Muscle of leg (tissue), 11 donors: ENCODE results near the gene SSBP1. TPM values are rescaled to one million over a fixed set of nuclear protein-coding genes. Genes with fewer than 3 reads are reported as not detected.

ENCODE experiments used
- DNase-seq: peaks from one replicate; pipeline ENCODE4 v3.0.0; 2013
- H3K27ac ChIP-seq: one replicate; pipeline ENCODE4 v1.5.1; 2013; ENCODE audit warnings: mild to moderate bottlenecking, low read length, control low read depth
- H3K27me3 ChIP-seq: one replicate; pipeline ENCODE4 v1.6.1; 2013; ENCODE audit warnings: low read length; ENCODE audit not compliant: control insufficient read depth, insufficient read depth
- H3K36me3 ChIP-seq: one replicate; pipeline ENCODE4 v1.6.1; 2013; ENCODE audit warnings: low read length; ENCODE audit not compliant: control insufficient read depth, insufficient read depth
- H3K4me1 ChIP-seq: one replicate; pipeline ENCODE4 v1.6.1; 2013; ENCODE audit warnings: low read length; ENCODE audit not compliant: control insufficient read depth, insufficient read depth
- H3K4me3 ChIP-seq: one replicate; pipeline ENCODE4 v1.5.1; 2013; ENCODE audit warnings: low read length, control low read depth
- H3K9me3 ChIP-seq: replicated peaks from 2 replicates; pipeline ENCODE4 v1.6.1; 2013; ENCODE audit warnings: low read depth, low read length; ENCODE audit not compliant: control insufficient read depth
- WGBS: methylation state at CpG from one replicate; pipeline ENCODE4 v1.1.5; 2013; ENCODE audit warnings: missing lambda C conversion rate; ENCODE audit not compliant: insufficient coverage; 5-methylcytosine and 5-hydroxymethylcytosine counted together
- polyA plus RNA-seq, 8 donors: library from polyadenylated mRNA; unstranded; fragments of 120-200 nt; gene quantifications; one replicate each; pipeline versions ENCODE4 v1.2.1 to v1.2.3, GENCODE V29; 2013; ENCODE audit warnings: inconsistent platforms in 1 of 8, low replicate concordance in 1 of 8; ENCODE audit not compliant: insufficient read length in 8 of 8, insufficient read depth in 1 of 8
- total RNA-seq: library from RNA; stranded (reverse); fragments of 120-200 nt; gene quantifications from one replicate; pipeline ENCODE4 v1.2.4, GENCODE V29; 2013

SSBP1 gene
- total and polyA plus RNA-seq, 9 donors = 89.1 to 134 (median 101) TPM

GRCh38 chr7:141715794-141716689, 22.1 kb upstream of the SSBP1 start:
- 40% methylated on average over 3 of the region's 6 CpGs for WGBS

GRCh38 chr7:141717450-141717849, 20.7 kb upstream of the SSBP1 start:
- H3K9me3 ChIP-seq = no peaks in the 10 kb centered on the region
- no peak overlapping the region for H3K27ac ChIP-seq
- no peak overlapping the region for H3K4me3 ChIP-seq
- H3K27me3 ChIP-seq = no peaks in the 10 kb centered on the region
- no peak for DNase-seq
- H3K36me3 ChIP-seq = no peaks in the 10 kb centered on the region
- no peaks in the 10 kb centered on the region for H3K4me1 ChIP-seq
- no CpG with 5 or more reads among the region's 1 CpG for WGBS

More at GRCh38 chr7:141715794-141716689, 22.1 kb upstream of the SSBP1 start:
- no peak overlapping the region for H3K27ac ChIP-seq
- H3K36me3 ChIP-seq = no peaks in the 10 kb centered on the region
- no peaks in the 10 kb centered on the region for H3K4me1 ChIP-seq
- DNase-seq = no peak
- no peaks in the 10 kb centered on the region for H3K9me3 ChIP-seq
- H3K27me3 ChIP-seq = no peaks in the 10 kb centered on the region
- no peak overlapping the region for H3K4me3 ChIP-seq

GRCh38 chr7:141722529-141722928, 15.6 kb upstream of the SSBP1 start:
- H3K27me3 ChIP-seq = no peaks in the 10 kb centered on the region
- no peak overlapping the region for H3K4me3 ChIP-seq
- no peaks in the 10 kb centered on the region for H3K9me3 ChIP-seq
- no peak overlapping the region for H3K27ac ChIP-seq
- H3K36me3 ChIP-seq = no peaks in the 10 kb centered on the region
- DNase-seq = no peak
- WGBS = no CpG with 5 or more reads among the region's 2 CpGs
- H3K4me1 ChIP-seq = no peaks in the 10 kb centered on the region

GRCh38 chr7:141729020-141729419, 9.1 kb upstream of the SSBP1 start:
- no peaks in the 10 kb centered on the region for H3K9me3 ChIP-seq
- H3K4me3 ChIP-seq = no peak overlapping the region
- no peaks in the 10 kb centered on the region for H3K36me3 ChIP-seq
- no peak for DNase-seq
- H3K27ac ChIP-seq = no peak overlapping the region
- H3K4me1 ChIP-seq = no peaks in the 10 kb centered on the region
- H3K27me3 ChIP-seq = no peaks in the 10 kb centered on the region
- WGBS = no CpG with 5 or more reads among the region's 1 CpG

- Histone ChIP-seq H3K4me3 (no peak overlapping the region), H3K36me3 (no peaks in the 10 kb centered on the region), H3K27ac (no peak overlapping the region), H3K9me3 (no peaks in the 10 kb centered on the region), H3K27me3 (no peaks in the 10 kb centered on the region), H3K4me1 (no peaks in the 10 kb centered on the region)
- WGBS = 72% methylated on average over 10 of the region's 24 CpGs
- no peak for DNase-seq
Observed at GRCh38 chr7:141731476-141732149, 6.5 kb upstream of the SSBP1 start.

- Histone ChIP-seq H3K27ac (peak overlapping the region; percentile 75), H3K4me3 (peak overlapping the region; percentile 88), H3K9me3 (no peaks in the 10 kb centered on the region), H3K27me3 (no peaks in the 10 kb centered on the region), H3K4me1 (peaks cover 3% of the 10 kb centered on the region), H3K36me3 (peaks cover 9% of the 10 kb centered on the region)
- WGBS = 92% methylated on average over 6 of the region's 11 CpGs
- DNase-seq = peak; percentile 6
Observed at GRCh38 chr7:141737118-141737835, 881 bp upstream of the SSBP1 start.

GRCh38 chr7:141738592-141739013, 445 bp downstream of the SSBP1 start:
- H3K27me3 ChIP-seq = no peaks in the 10 kb centered on the region
- WGBS = 0% methylated on average over 4 of the region's 6 CpGs
- no peak for DNase-seq
- no peaks in the 10 kb centered on the region for H3K9me3 ChIP-seq
- H3K27ac ChIP-seq = peak overlapping the region; percentile 88
- peak overlapping the region; percentile 88 for H3K4me3 ChIP-seq
- peaks cover 16% of the 10 kb centered on the region for H3K36me3 ChIP-seq
- peaks cover 3% of the 10 kb centered on the region for H3K4me1 ChIP-seq

GRCh38 chr7:141739250-141739649, 1.1 kb downstream of the SSBP1 start:
- H3K27ac ChIP-seq = no peak overlapping the region
- no peak for DNase-seq
- H3K9me3 ChIP-seq = no peaks in the 10 kb centered on the region
- peaks cover 3% of the 10 kb centered on the region for H3K4me1 ChIP-seq
- H3K4me3 ChIP-seq = no peak overlapping the region
- 70% methylated on average over 1 of the region's 3 CpGs for WGBS
- H3K36me3 ChIP-seq = peaks cover 21% of the 10 kb centered on the region
- H3K27me3 ChIP-seq = no peaks in the 10 kb centered on the region

- Histone ChIP-seq H3K27me3 (no peaks in the 10 kb centered on the region), H3K4me1 (peaks cover 2% of the 10 kb centered on the region), H3K27ac (no peak overlapping the region), H3K36me3 (peaks cover 29% of the 10 kb centered on the region), H3K4me3 (no peak overlapping the region), H3K9me3 (no peaks in the 10 kb centered on the region)
- no peak for DNase-seq
- WGBS = no CpG with 5 or more reads among the region's 1 CpG
Observed at GRCh38 chr7:141742229-141742628, 4.1 kb downstream of the SSBP1 start.

GRCh38 chr7:141744131-141744530, 6.0 kb downstream of the SSBP1 start:
- H3K4me1 ChIP-seq = no peaks in the 10 kb centered on the region
- no peak overlapping the region for H3K27ac ChIP-seq
- no peaks in the 10 kb centered on the region for H3K27me3 ChIP-seq
- WGBS = 89% methylated on average over 1 of the region's 2 CpGs
- peaks cover 35% of the 10 kb centered on the region for H3K36me3 ChIP-seq
- no peak overlapping the region for H3K4me3 ChIP-seq
- DNase-seq = no peak
- H3K9me3 ChIP-seq = no peaks in the 10 kb centered on the region
